Common myeloid progenitor, CD34-positive (primary cell): ENCODE data around the gene FHIT.
A peak's percentile ranks its signal among the peaks of the same experiment; 100 is the strongest.

Experiments
- CTCF ChIA-PET: fragments of 350-600 bp; sonication (Branson Sonifier 250); formaldehyde crosslinking; loops from one replicate; lab custom pipeline; 2021; ENCODE audit warnings: antibody characterized with exemption; lab: Charles Lee
- POLR2A ChIA-PET: fragments of 350-600 bp; sonication (Branson Sonifier 250); formaldehyde crosslinking; loops from one replicate; lab custom pipeline; 2021; ENCODE audit warnings: antibody characterized with exemption; lab: Charles Lee
- DNase-seq, 3 donors: peaks; one replicate each; pipeline versions ENCODE4 v3.0.0 to v3.0.0-alpha.2; 2013
- H3K27ac ChIP-seq, 2 experiments: 1 replicate in 1 of 2; 2 replicates in 1 of 2; pipeline ENCODE4 v1.7.0; 2013; ENCODE audit warnings: inconsistent platforms in 2 of 2, low read length in 2 of 2, mild to moderate bottlenecking in 2 of 2, low read depth in 1 of 2, moderate library complexity in 1 of 2; ENCODE audit not compliant: severe bottlenecking in 2 of 2, insufficient read depth in 1 of 2, poor library complexity in 1 of 2
- H3K27me3 ChIP-seq, 5 experiments: replicated peaks in 2 of 5; 1 replicate in 3 of 5; 2 replicates in 2 of 5; pipeline versions ENCODE4 v1.6.1 to v1.7.0; 2013; ENCODE audit warnings: low read length in 4 of 5, mild to moderate bottlenecking in 2 of 5, moderate library complexity in 2 of 5, inconsistent platforms in 1 of 5; ENCODE audit not compliant: insufficient read depth in 5 of 5, control insufficient read depth in 4 of 5
- H3K36me3 ChIP-seq, 4 experiments: 1 replicate in 2 of 4; 2 replicates in 2 of 4; pipeline versions ENCODE4 v1.6.1 to v1.7.0; 2013; ENCODE audit warnings: low read length in 3 of 4, control low read depth in 1 of 4, mild to moderate bottlenecking in 1 of 4; ENCODE audit not compliant: control insufficient read depth in 4 of 4, insufficient read depth in 4 of 4
- H3K4me1 ChIP-seq, 4 experiments: 1 replicate in 3 of 4; 2 replicates in 1 of 4; pipeline versions ENCODE4 v1.6.1 to v1.7.1; 2013; ENCODE audit warnings: low read length in 3 of 4, mild to moderate bottlenecking in 3 of 4, control low read depth in 1 of 4, inconsistent platforms in 1 of 4, moderate library complexity in 1 of 4; ENCODE audit not compliant: control insufficient read depth in 4 of 4, insufficient read depth in 4 of 4; ENCODE audit errors: control extremely low read depth in 1 of 4
- H3K4me3 ChIP-seq, 7 experiments: 1 replicate in 4 of 7; 2 replicates in 3 of 7; pipeline versions ENCODE4 v1.5.1 to v1.7.0; 2013; ENCODE audit warnings: mild to moderate bottlenecking in 7 of 7, low read length in 6 of 7, moderate library complexity in 6 of 7, inconsistent platforms in 2 of 7, low read depth in 2 of 7, control low read depth in 1 of 7; ENCODE audit not compliant: insufficient read depth in 4 of 7, control insufficient read depth in 1 of 7; ENCODE audit errors: extremely low read depth in 1 of 7
- H3K9me3 ChIP-seq, 5 experiments: 1 replicate in 4 of 5; 2 replicates in 1 of 5; pipeline versions ENCODE4 v1.6.1 to v1.7.1; 2013; ENCODE audit warnings: low read length in 4 of 5, mild to moderate bottlenecking in 2 of 5, inconsistent platforms in 1 of 5, low read depth in 1 of 5, moderate library complexity in 1 of 5; ENCODE audit not compliant: control insufficient read depth in 4 of 5, insufficient read depth in 2 of 5; ENCODE audit errors: control extremely low read depth in 1 of 5
- WGBS: methylation state at CpG from one replicate; pipeline ENCODE4 v1.1.5; 2013; ENCODE audit not compliant: insufficient coverage; 5-methylcytosine and 5-hydroxymethylcytosine counted together

FHIT gene

DNA sequence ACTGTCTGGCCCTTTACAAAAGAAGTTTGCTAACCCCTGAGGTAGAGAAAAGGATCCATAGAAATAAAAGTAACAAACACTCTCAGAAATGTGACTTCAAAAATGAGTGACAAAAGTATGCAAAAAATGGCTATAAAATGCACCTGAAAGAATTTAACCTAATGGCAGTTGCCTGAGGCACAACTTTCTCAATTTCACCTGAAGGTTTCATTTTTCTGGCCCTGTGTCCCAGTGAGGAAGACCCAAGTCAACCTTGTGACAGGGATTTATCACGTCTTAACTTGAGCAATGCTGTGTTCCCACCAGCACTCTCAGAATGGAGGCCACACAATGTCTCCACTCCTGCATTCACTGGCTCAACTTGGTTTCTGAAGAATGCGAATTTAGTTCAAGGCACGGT is 83.0 kb downstream of the FHIT start:
- DNase-seq = no peak
- H3K4me1 ChIP-seq = peaks cover 0 to 20% (median 15%) of the 10 kb centered on the region in 4 experiments
- CTCF ChIA-PET = no interaction called here
- H3K27me3 ChIP-seq = no peaks in the 10 kb centered on the region
- no peak overlapping the region for H3K4me3 ChIP-seq
- peaks cover 0 to 6% (median 4%) of the 10 kb centered on the region in 4 experiments for H3K36me3 ChIP-seq
- H3K9me3 ChIP-seq = peaks cover 0 to 4% (median 0%) of the 10 kb centered on the region in 5 experiments
- 100% methylated on average over 3 of the region's 3 CpGs for WGBS
- H3K27ac ChIP-seq = no peak overlapping the region
- POLR2A ChIA-PET = no interaction called here

DNA sequence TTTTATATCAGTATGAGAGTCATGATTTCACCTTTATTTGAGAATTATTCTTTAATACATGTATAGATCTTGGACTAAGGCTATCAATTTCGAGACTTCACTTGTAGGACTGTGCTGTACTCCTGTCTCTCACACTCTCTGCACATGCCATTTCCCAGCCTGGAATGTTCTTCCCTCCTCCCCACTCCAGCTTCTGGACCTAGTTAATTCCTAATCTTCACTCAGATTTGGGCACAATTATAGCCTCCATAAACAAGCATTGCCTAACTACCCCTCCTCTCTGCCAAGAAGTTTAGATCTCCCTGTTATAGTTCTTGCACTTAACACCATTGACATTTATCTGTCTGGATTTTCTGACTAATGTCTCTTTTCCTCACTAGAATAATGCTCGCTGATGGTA is 88.3 kb downstream of the FHIT start:
- 100% methylated on average over 1 of the region's 2 CpGs for WGBS
- no peak for DNase-seq
- peaks cover 0 to 6% (median 4%) of the 10 kb centered on the region in 4 experiments for H3K36me3 ChIP-seq
- H3K9me3 ChIP-seq = peaks cover 0 to 4% (median 0%) of the 10 kb centered on the region in 5 experiments
- no peaks in the 10 kb centered on the region for H3K27me3 ChIP-seq
- POLR2A ChIA-PET = no interaction called here
- no peak overlapping the region for H3K4me3 ChIP-seq
- H3K27ac ChIP-seq = no peak overlapping the region
- CTCF ChIA-PET = no interaction called here
- H3K4me1 ChIP-seq = peaks cover 0 to 9% (median 6%) of the 10 kb centered on the region in 4 experiments

DNA sequence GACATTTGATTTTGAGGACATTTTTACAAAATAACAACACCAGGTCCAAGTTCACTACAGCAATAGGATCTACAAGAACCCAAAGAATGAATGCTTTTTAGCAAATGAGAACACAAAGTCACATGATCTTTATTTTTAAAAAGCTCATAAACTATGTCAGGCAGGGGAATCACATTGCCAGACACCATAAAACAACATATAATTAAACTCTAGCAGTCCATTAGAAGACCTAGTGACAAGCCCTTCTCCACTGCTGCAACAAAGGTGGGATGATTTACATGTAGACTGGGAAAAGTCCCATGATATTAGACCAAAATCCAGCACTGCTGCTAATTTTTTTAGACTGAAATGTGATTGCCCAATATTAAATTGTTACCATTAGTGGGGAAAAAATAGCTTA is 92.6 kb downstream of the FHIT start:
- Histone ChIP-seq H3K9me3 (no peaks in the 10 kb centered on the region), H3K4me3 (peak overlapping the region in 1 of 7 experiments; percentile 31), H3K4me1 (peaks cover 0 to 9% (median 6%) of the 10 kb centered on the region in 4 experiments), H3K27ac (no peak overlapping the region), H3K36me3 (no peaks in the 10 kb centered on the region), H3K27me3 (no peaks in the 10 kb centered on the region)
- no peak for DNase-seq
- CTCF ChIA-PET = no interaction called here
- POLR2A ChIA-PET = no interaction called here

DNA sequence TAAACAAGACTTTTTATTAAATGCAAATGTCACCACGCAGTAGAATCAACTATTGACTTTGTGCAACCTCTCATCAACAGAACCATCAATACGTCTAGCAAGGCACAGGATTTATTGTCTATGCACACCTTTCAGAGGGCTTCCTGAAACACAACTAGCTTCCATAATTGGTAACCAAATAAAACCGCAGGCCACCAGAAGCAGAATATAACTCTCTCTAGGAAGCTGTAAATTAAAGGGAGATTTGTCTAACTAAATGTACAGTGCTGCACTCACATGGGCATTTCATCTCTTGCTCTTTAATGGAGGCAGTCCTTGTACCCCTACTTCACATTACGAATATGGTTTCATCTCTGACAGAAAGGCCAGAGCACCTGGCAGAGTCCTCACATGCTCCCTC is 93.0 kb downstream of the FHIT start:
- 0% methylated on average over 2 of the region's 4 CpGs for WGBS
- H3K36me3 ChIP-seq = no peaks in the 10 kb centered on the region

DNA sequence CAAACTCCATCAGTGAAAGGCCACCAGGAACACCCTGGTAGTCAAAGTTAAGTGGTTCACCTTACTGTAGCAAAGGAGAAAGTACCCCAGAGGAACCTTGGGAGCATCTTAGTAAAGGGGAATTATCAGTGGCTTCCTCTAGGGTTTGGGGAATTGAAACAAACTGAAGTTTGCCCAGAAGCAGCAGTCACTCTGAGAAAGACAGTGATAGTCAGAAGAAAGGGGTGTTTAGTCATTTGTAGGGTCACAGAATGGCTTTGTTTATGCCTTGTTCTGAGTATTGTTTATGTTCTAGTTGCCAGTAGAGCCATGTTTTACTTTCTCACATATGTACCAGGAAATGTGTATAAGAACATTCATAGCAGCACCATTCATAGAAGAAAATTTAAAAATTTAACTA is 93.8 kb downstream of the FHIT start:
- no peaks in the 10 kb centered on the region for H3K27me3 ChIP-seq
- ChIA-PET CTCF (no interaction called here), POLR2A (no interaction called here)
- H3K9me3 ChIP-seq = no peaks in the 10 kb centered on the region
- H3K4me3 ChIP-seq = no peak overlapping the region
- no peak overlapping the region for H3K27ac ChIP-seq
- DNase-seq = no peak
- H3K4me1 ChIP-seq = peaks cover 0 to 9% (median 6%) of the 10 kb centered on the region in 4 experiments
- H3K36me3 ChIP-seq = no peaks in the 10 kb centered on the region

More for the DNA sequence above, 93.0 kb downstream of the FHIT start:
- Histone ChIP-seq H3K27ac (no peak overlapping the region), H3K9me3 (no peaks in the 10 kb centered on the region), H3K4me1 (peaks cover 0 to 9% (median 6%) of the 10 kb centered on the region in 4 experiments), H3K27me3 (no peaks in the 10 kb centered on the region), H3K4me3 (peak overlapping the region in 1 of 7 experiments; percentile 31)
- peak in 2 of 3 donors; percentile 34 to 57 for DNase-seq
- ChIA-PET POLR2A (no interaction called here), CTCF (no interaction called here)

DNA sequence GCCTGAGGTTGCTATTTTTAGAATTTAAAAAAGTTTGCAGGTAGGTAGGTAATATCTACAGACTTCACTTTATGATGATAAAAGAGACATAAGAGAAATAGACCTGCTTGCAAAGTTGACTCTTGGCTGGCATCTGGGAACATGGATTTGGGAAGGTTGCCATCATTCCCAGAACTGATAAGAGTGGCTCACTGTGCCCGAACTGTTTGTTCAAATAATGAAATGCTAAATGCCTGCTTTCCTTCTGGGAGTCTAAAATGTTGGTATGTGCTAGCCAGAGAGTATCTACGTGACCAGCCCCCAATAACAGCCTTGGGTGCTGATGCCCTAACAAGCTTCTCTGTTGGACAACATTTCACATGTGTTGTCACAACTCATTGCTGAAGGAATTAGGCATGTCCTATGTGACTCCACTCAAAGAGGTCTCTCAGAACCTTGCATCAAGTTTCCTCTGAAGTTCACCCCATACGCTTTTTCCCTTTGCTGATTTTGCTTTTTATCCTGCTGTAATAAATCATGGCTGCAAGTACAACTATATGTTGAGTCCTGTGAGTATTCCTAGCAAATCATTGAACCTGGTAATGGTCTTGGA is 95.5 kb downstream of the FHIT start:
- WGBS = 100% methylated on average over 2 of the region's 3 CpGs
- no peak overlapping the region for H3K27ac ChIP-seq
- no peak for DNase-seq
- ChIA-PET CTCF (no interaction called here), POLR2A (no interaction called here)
- no peaks in the 10 kb centered on the region for H3K36me3 ChIP-seq
- no peak overlapping the region for H3K4me3 ChIP-seq
- H3K27me3 ChIP-seq = no peaks in the 10 kb centered on the region
- peaks cover 0 to 9% (median 6%) of the 10 kb centered on the region in 4 experiments for H3K4me1 ChIP-seq
- H3K9me3 ChIP-seq = no peaks in the 10 kb centered on the region

DNA sequence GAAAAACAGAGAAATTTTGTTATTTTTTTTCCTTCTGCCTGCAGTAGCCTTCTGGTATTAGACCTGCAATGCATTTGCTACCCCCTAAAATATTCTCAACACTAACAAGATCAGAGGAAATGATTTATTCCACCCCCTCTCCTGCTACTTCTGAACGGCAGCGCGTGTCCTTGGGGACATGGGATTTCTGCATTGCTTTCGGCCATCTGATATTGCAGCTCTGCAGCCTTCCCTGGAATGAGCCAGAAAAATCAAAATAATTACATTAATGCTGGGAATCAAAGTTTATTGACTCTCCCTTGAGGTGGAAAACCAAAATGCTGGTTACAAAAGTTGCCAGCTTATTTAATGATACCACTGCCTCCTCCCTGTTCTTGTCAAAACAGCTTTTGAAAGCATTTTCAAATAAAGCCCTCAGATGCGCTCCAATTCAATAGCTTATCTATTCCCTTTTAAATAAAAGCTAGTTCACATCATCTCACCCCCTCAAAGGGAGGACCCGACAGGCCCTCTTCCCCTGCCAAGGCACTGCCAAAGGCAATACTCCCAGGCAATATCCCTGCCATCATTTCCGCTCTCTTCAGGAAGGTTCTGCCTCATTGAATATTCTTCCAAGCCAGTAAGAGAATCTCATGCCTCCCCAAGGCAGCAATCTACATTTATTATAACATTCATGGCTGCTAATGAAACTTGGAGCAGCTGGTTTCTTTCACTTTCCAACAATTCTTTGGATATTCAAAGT is 96.6 kb downstream of the FHIT start:
- WGBS = 97% methylated on average over 6 of the region's 7 CpGs
- ChIA-PET POLR2A (interaction anchor here (0.6 kb wide), 1 partner anchor 51 kb away, joined by 3 read pairs; no protein-coding TSS in a partner anchor), CTCF (no interaction called here)
- Histone ChIP-seq H3K9me3 (no peaks in the 10 kb centered on the region), H3K27me3 (no peaks in the 10 kb centered on the region), H3K36me3 (no peaks in the 10 kb centered on the region), H3K4me3 (no peak overlapping the region), H3K4me1 (peaks cover 0 to 9% (median 6%) of the 10 kb centered on the region in 4 experiments), H3K27ac (no peak overlapping the region)
- no peak for DNase-seq
